Neural crest cell (in vitro differentiated cells): ENCODE results near the gene GSTM2. TPM values are rescaled to one million over a fixed set of nuclear protein-coding genes. Genes with fewer than 3 reads are reported as not detected.

Experiments
- DNase-seq: peaks from one replicate; pipeline ENCODE4 v3.0.0; 2021; ENCODE audit warnings: low read depth, mixed read lengths, low spot score
- H3K27ac Mint-ChIP-seq: one replicate; pipeline ENCODE4 v1.8.0; 2021; ENCODE audit warnings: mild to moderate bottlenecking, mixed read lengths; ENCODE audit not compliant: unreplicated experiment
- H3K27me3 Mint-ChIP-seq: 2 replicates; pipeline ENCODE4 v1.8.0; 2021; ENCODE audit warnings: low read depth, mild to moderate bottlenecking, mixed read lengths
- H3K36me3 Mint-ChIP-seq: 2 replicates; pipeline ENCODE4 v1.8.0; 2021; ENCODE audit warnings: low read depth, mild to moderate bottlenecking, mixed read lengths
- H3K4me1 Mint-ChIP-seq: 2 replicates; pipeline ENCODE4 v1.8.0; 2021; ENCODE audit warnings: mixed read lengths
- H3K4me3 Mint-ChIP-seq: one replicate; pipeline ENCODE4 v1.8.0; 2021; ENCODE audit warnings: mild to moderate bottlenecking, mixed read lengths
- H3K9me3 Mint-ChIP-seq: 2 replicates; pipeline ENCODE4 v1.8.0; 2021; ENCODE audit warnings: mixed read lengths
- CTCF ChIP-seq: fragments of 200-600 bp; sonication (generic); conservative IDR thresholded peaks from 2 replicates; pipeline ENCODE4 v1.5.0; 2021; ENCODE audit warnings: antibody characterized with exemption, mild to moderate bottlenecking
- long read RNA-seq: library from polyadenylated mRNA; unstranded; transcript quantifications from one replicate; pipeline ENCODE4 v2.0.0, GENCODE V29; 2020
- total RNA-seq: library from RNA; stranded (reverse); gene quantifications from 2 replicates; pipeline ENCODE4 v1.2.1, GENCODE V29; 2021

Gene GSTM2
- 43.7 and 46.6 TPM in 2 replicates for total RNA-seq
- long read RNA-seq, transcript GSTM2-201 (8 exons, 1,157 nt), result major isoform, 7 of 9 reads
- long read RNA-seq, partial matches to known transcripts, result 1 of 9 reads
- long read RNA-seq, other reads (novel, unspliced or antisense), result 1 of 9 reads

GRCh38 chr1:109667452-109668122, at the start of gene GSTM2:
Gene GSTM2, plus strand, starts transcription at chr1:109668057. Its CDS starts 59 bp downstream, at chr1:109668116.
- DNase-seq, result peak; percentile 79
- Mint-ChIP-seq H3K36me3 (peaks cover 5% of the 10 kb centered on the region), H3K4me3 (peak within 1 kb of the TSS; percentile 86), H3K27me3 (no peaks in the 10 kb centered on the region), H3K27ac (peak within 1 kb of the TSS; percentile 71), H3K4me1 (peaks cover 12% of the 10 kb centered on the region), H3K9me3 (no peaks in the 10 kb centered on the region)
- no peak for TF ChIP-seq CTCF

- H3K36me3 Mint-ChIP-seq, result no peaks in the 10 kb centered on the region
- H3K27ac Mint-ChIP-seq, result peak overlapping the region; percentile 95
- no peak for DNase-seq
- no peaks in the 10 kb centered on the region for H3K9me3 Mint-ChIP-seq
- H3K27me3 Mint-ChIP-seq, result no peaks in the 10 kb centered on the region
- no peak for TF ChIP-seq CTCF
- H3K4me1 Mint-ChIP-seq, result peaks cover 63% of the 10 kb centered on the region
- H3K4me3 Mint-ChIP-seq, result peak overlapping the region; percentile 96
Observed at GRCh38 chr1:109618661-109619575, 48.9 kb upstream of the GSTM2 start.

- no peaks in the 10 kb centered on the region for H3K36me3 Mint-ChIP-seq
- H3K27ac Mint-ChIP-seq, result peak within 1 kb of the TSS; percentile 95
- no peaks in the 10 kb centered on the region for H3K9me3 Mint-ChIP-seq
- TF ChIP-seq CTCF, result no peak
- peaks cover 63% of the 10 kb centered on the region for H3K4me1 Mint-ChIP-seq
- DNase-seq, result peak; percentile 63
- peak within 1 kb of the TSS; percentile 96 for H3K4me3 Mint-ChIP-seq
- no peaks in the 10 kb centered on the region for H3K27me3 Mint-ChIP-seq
Observed at GRCh38 chr1:109619576-109620400, 48.1 kb upstream of the GSTM2 start, which contains the start of the genes AMPD2 and GNAT2. Gene AMPD2, plus strand, starts transcription at chr1:109619837. Its CDS starts 1,339 bp downstream, at chr1:109621176. Gene GNAT2, minus strand, starts transcription at chr1:109619616. Its CDS starts 6,746 bp downstream, at chr1:109612870.

GRCh38 chr1:109620401-109620791, 47.5 kb upstream of the GSTM2 start:
- Mint-ChIP-seq H3K27ac (peak overlapping the region; percentile 95), H3K4me3 (peak overlapping the region; percentile 96), H3K9me3 (no peaks in the 10 kb centered on the region), H3K4me1 (peaks cover 64% of the 10 kb centered on the region), H3K36me3 (no peaks in the 10 kb centered on the region), H3K27me3 (no peaks in the 10 kb centered on the region)
- TF ChIP-seq CTCF, result no peak
- no peak for DNase-seq

- Mint-ChIP-seq H3K36me3 (no peaks in the 10 kb centered on the region), H3K27me3 (no peaks in the 10 kb centered on the region), H3K4me3 (peak overlapping the region; percentile 96), H3K4me1 (peaks cover 67% of the 10 kb centered on the region), H3K9me3 (no peaks in the 10 kb centered on the region), H3K27ac (peak overlapping the region; percentile 95)
- no peak for TF ChIP-seq CTCF
- DNase-seq, result peak; percentile 85
Observed at GRCh38 chr1:109620841-109621286, 47.0 kb upstream of the GSTM2 start.
